OCI-LY7 (cell line): ENCODE data around the gene EPB41L4B. TPM values are rescaled to one million over a fixed set of nuclear protein-coding genes. Genes with fewer than 3 reads are reported as not detected.

Source experiments
- BruUV-seq: library from RNA; stranded (reverse); fragments of 400-500 nt; replicated peaks from 2 replicates; lab custom pipeline; 2021; lab: Mats Ljungman, UMichigan
- CTCF ChIA-PET: fragments of 300-600 bp; sonication (Branson Sonifier 250); formaldehyde crosslinking; loops from one replicate; lab custom pipeline; 2022; ENCODE audit warnings: antibody characterized with exemption; ENCODE audit not compliant: unreplicated experiment; lab: Charles Lee
- POLR2A ChIA-PET: fragments of 300-600 bp; sonication (Branson Sonifier 250); formaldehyde crosslinking; loops from one replicate; lab custom pipeline; 2022; ENCODE audit warnings: antibody characterized with exemption; lab: Charles Lee
- DNase-seq: peaks from one replicate; pipeline ENCODE4 v3.0.0-alpha.2; 2015; ENCODE audit warnings: low spot score
- H2AFZ ChIP-seq: fragments of 200-600 bp; sonication (generic), shearing (Covaris generic); 2 replicates; pipeline ENCODE4 v1.6.1; 2014; ENCODE audit warnings: mild to moderate bottlenecking, antibody characterized with exemption, low read length, moderate library complexity
- H3K27ac ChIP-seq: fragments of 200-600 bp; sonication (generic); 2 replicates; pipeline ENCODE4 v1.5.1; 2014; ENCODE audit warnings: mixed run types, low read depth, mild to moderate bottlenecking, moderate library complexity, low read length, inconsistent platforms; ENCODE audit not compliant: poor library complexity, severe bottlenecking
- H3K36me3 ChIP-seq: fragments of 200-600 bp; sonication (generic); 2 replicates; pipeline ENCODE4 v1.6.1; 2014; ENCODE audit warnings: mild to moderate bottlenecking, antibody characterized with exemption, low read length, moderate library complexity, mixed read lengths; ENCODE audit not compliant: insufficient read depth
- H3K4me1 ChIP-seq: fragments of 200-600 bp; sonication (generic); 2 replicates; pipeline ENCODE4 v1.5.1; 2014; ENCODE audit warnings: mild to moderate bottlenecking, low read length; ENCODE audit not compliant: insufficient read depth, poor library complexity, severe bottlenecking
- H3K4me2 ChIP-seq: fragments of 200-600 bp; sonication (generic); 2 replicates; pipeline ENCODE4 v1.6.1; 2014; ENCODE audit warnings: mild to moderate bottlenecking, low read length
- H3K4me3 ChIP-seq: fragments of 200-600 bp; sonication (generic); 2 replicates; pipeline ENCODE4 v1.5.1; 2014; ENCODE audit warnings: mild to moderate bottlenecking, low read depth, low read length; ENCODE audit not compliant: poor library complexity, severe bottlenecking
- H3K79me2 ChIP-seq: fragments of 200-600 bp; sonication (generic); 2 replicates; pipeline ENCODE4 v1.6.1; 2016; ENCODE audit warnings: low read depth, mild to moderate bottlenecking, low read length, moderate library complexity, mixed read lengths; ENCODE audit not compliant: insufficient read depth
- H3K9me2 ChIP-seq: fragments of 200-600 bp; sonication (generic); 2 replicates; pipeline ENCODE4 v1.6.1; 2016; ENCODE audit warnings: mild to moderate bottlenecking, low read length, mixed read lengths; ENCODE audit not compliant: insufficient read depth
- H3K9me3 ChIP-seq: fragments of 200-600 bp; sonication (generic); 2 replicates; pipeline ENCODE4 v1.6.1; 2014; ENCODE audit warnings: mild to moderate bottlenecking, mixed run types, low read length, mixed read lengths
- H4K20me1 ChIP-seq: fragments of 200-600 bp; sonication (generic); 2 replicates; pipeline ENCODE4 v1.6.1; 2014; ENCODE audit warnings: mild to moderate bottlenecking, antibody characterized with exemption, low read length, moderate library complexity, mixed read lengths; ENCODE audit not compliant: insufficient read depth
- CTCF ChIP-seq: fragments of 200-600 bp; sonication (generic); conservative IDR thresholded peaks from 2 replicates; pipeline ENCODE4 v1.5.1; 2014; ENCODE audit warnings: mild to moderate bottlenecking, antibody characterized with exemption, low read length, moderate library complexity, mixed read lengths
- EZH2phosphoT487 ChIP-seq: fragments of 200-600 bp; sonication (generic); IDR thresholded peaks from 2 replicates; pipeline ENCODE4 v1.6.1; 2018; ENCODE audit warnings: low read depth, borderline replicate concordance, mild to moderate bottlenecking, mixed run types, antibody characterized with exemption, low read length, moderate library complexity, mixed read lengths
- intact Hi-C: fragments of 100-400 bp; cut with micrococcal nuclease; formaldehyde crosslinking; loops from one replicate; pipeline ENCODE4 v1.10.0; 2022; ENCODE audit not compliant: unreplicated experiment
- total RNA-seq, 2 experiments: library from RNA; depleted of rRNA in 1 of 2; stranded (reverse); fragments of >200 nt in 1 of 2; shearing (Covaris generic) in 1 of 2; gene quantifications; 2 replicates each; pipeline ENCODE4 v1.2.3, GENCODE V29; 2014 to 2022

EPB41L4B gene
- total RNA-seq, 2 experiments from 2014 or later, result 0.29 TPM; not detected in 1

- Histone ChIP-seq H3K4me1 (no peaks in the 10 kb centered on the region), H3K79me2 (no peaks in the 10 kb centered on the region), H3K27ac (no peak overlapping the region), H3K4me3 (no peak overlapping the region), H3K36me3 (no peaks in the 10 kb centered on the region), H3K4me2 (no peak overlapping the region), H3K9me3 (no peaks in the 10 kb centered on the region), H3K9me2 (no peaks in the 10 kb centered on the region), H2AFZ (no peak overlapping the region), H4K20me1 (no peaks in the 10 kb centered on the region)
- DNase-seq, result no peak
- intact Hi-C loops, result loop anchor here (5.0 kb wide), 1 partner anchor 225 kb away; no protein-coding TSS in a partner anchor
- no TSS peak for BruUV-seq
- TF ChIP-seq EZH2phosphoT487, result no peak
- TF ChIP-seq CTCF, result no peak
- ChIA-PET POLR2A (interaction anchor here (0.6 kb wide), 3 partner anchors 105 to 1944 kb away, joined by 3 to 6 read pairs (median 5); no protein-coding TSS in a partner anchor), CTCF (interaction anchor here (0.5 kb wide), 1 partner anchor 63 kb away, joined by 6 read pairs; no protein-coding TSS in a partner anchor)
Measured at GRCh38 chr9:109242014-109242413, 78.8 kb downstream of the EPB41L4B start.

GRCh38 chr9:109241207-109241606 is 79.7 kb downstream of the EPB41L4B start:
- no TSS peak for BruUV-seq
- no peak overlapping the region for H3K4me3 ChIP-seq
- intact Hi-C loops, result loop anchor here (5.0 kb wide), 1 partner anchor 226 kb away; no protein-coding TSS in a partner anchor
- no peaks in the 10 kb centered on the region for H4K20me1 ChIP-seq
- H3K36me3 ChIP-seq, result no peaks in the 10 kb centered on the region
- CTCF ChIA-PET, result no interaction called here
- POLR2A ChIA-PET, result no interaction called here
- H3K79me2 ChIP-seq, result no peaks in the 10 kb centered on the region
- DNase-seq, result no peak
- no peak overlapping the region for H2AFZ ChIP-seq
- H3K9me2 ChIP-seq, result no peaks in the 10 kb centered on the region
- H3K4me2 ChIP-seq, result no peak overlapping the region
- no peaks in the 10 kb centered on the region for H3K4me1 ChIP-seq
- TF ChIP-seq CTCF (no peak), EZH2phosphoT487 (no peak)
- no peak overlapping the region for H3K27ac ChIP-seq
- H3K9me3 ChIP-seq, result no peaks in the 10 kb centered on the region

- no TSS peak for BruUV-seq
- H3K36me3 ChIP-seq, result no peaks in the 10 kb centered on the region
- H3K9me3 ChIP-seq, result no peaks in the 10 kb centered on the region
- no peak overlapping the region for H3K27ac ChIP-seq
- H3K4me1 ChIP-seq, result no peaks in the 10 kb centered on the region
- H3K4me3 ChIP-seq, result no peak overlapping the region
- ChIA-PET POLR2A (no interaction called here), CTCF (no interaction called here)
- H3K79me2 ChIP-seq, result no peaks in the 10 kb centered on the region
- H3K9me2 ChIP-seq, result no peaks in the 10 kb centered on the region
- no peak overlapping the region for H3K4me2 ChIP-seq
- H4K20me1 ChIP-seq, result no peaks in the 10 kb centered on the region
- no peak overlapping the region for H2AFZ ChIP-seq
- intact Hi-C loops, result no loop called here
- DNase-seq, result no peak
- TF ChIP-seq CTCF (no peak), EZH2phosphoT487 (no peak)
Measured at GRCh38 chr9:109239240-109239639, 81.6 kb downstream of the EPB41L4B start.
